GM12878 (cell line): ENCODE results near the gene LCLAT1. TPM values are rescaled to one million over a fixed set of nuclear protein-coding genes. Genes with fewer than 3 reads are reported as not detected.

Experiments used
- ATAC-seq: fragments of 200-7000 bp; cut with Tn5 transposase; 3 replicates; pipeline ENCODE4 v1.9.1; 2020; ENCODE audit warnings: mild to moderate bottlenecking, moderate library complexity
- BruUV-seq: library from RNA; stranded (reverse); fragments of 400-500 nt; replicated peaks from 2 replicates; lab custom pipeline; 2021; lab: Mats Ljungman, UMichigan
- CTCF ChIA-PET: fragments of 300-600 bp; sonication (Branson Sonifier 250); formaldehyde crosslinking; extraction: SDS; loops from one replicate; lab custom pipeline; 2021; ENCODE audit warnings: inconsistent platforms; lab: Yijun Ruan, JAX
- POLR2A ChIA-PET: fragments of 350-600 bp; formaldehyde crosslinking; extraction: SDS; loops from one replicate; lab custom pipeline; 2021; ENCODE audit warnings: inconsistent platforms; lab: Charles Lee
- RAD21 ChIA-PET: fragments of 300-600 bp; sonication (Branson Sonifier 250); formaldehyde crosslinking; loops from one replicate; lab custom pipeline; 2023; ENCODE audit warnings: antibody characterized with exemption; ENCODE audit not compliant: unreplicated experiment; lab: Charles Lee
- SMC1A ChIA-PET: fragments of 300-600 bp; sonication (Branson Sonifier 250); formaldehyde crosslinking; loops from one replicate; lab custom pipeline; 2023; ENCODE audit not compliant: unreplicated experiment, uncharacterized antibody; lab: Charles Lee
- DNase-seq: peaks from one replicate; pipeline ENCODE4 v3.0.0-alpha.2; 2011; ENCODE audit warnings: low read depth, low spot score
- FAIRE-seq: peaks from 3 replicates; lab custom pipeline; 2011; peaks lifted over from hg19 to GRCh38; lab: Jason Lieb, UNC
- H2AFZ ChIP-seq: 2 replicates; pipeline ENCODE4 v1.6.0; 2011; ENCODE audit warnings: low read depth, low read length, control low read depth; ENCODE audit not compliant: control insufficient read depth
- H3K27ac ChIP-seq: 2 replicates; pipeline ENCODE4 v1.5.1; 2011; ENCODE audit warnings: control low read depth; ENCODE audit not compliant: control insufficient read depth, insufficient read depth
- H3K27me3 ChIP-seq, 2 experiments: replicated peaks in 1 of 2; 2 replicates each; pipeline versions ENCODE4 v1.6.0 to v1.6.1; 2011; ENCODE audit warnings: low read length in 1 of 2; ENCODE audit not compliant: control insufficient read depth in 2 of 2, insufficient read depth in 2 of 2
- H3K36me3 ChIP-seq, 2 experiments: 2 replicates each; pipeline ENCODE4 v1.5.1; 2011; ENCODE audit warnings: low read length in 1 of 2; ENCODE audit not compliant: control insufficient read depth in 2 of 2, insufficient read depth in 2 of 2
- H3K4me1 ChIP-seq: 2 replicates; pipeline ENCODE4 v1.6.1; 2011; ENCODE audit warnings: mild to moderate bottlenecking, low read length, moderate library complexity, mixed read lengths; ENCODE audit not compliant: control insufficient read depth, insufficient read depth
- H3K4me2 ChIP-seq: 2 replicates; pipeline ENCODE4 v1.6.0; 2011; ENCODE audit warnings: control low read depth; ENCODE audit not compliant: control insufficient read depth, insufficient read depth
- H3K4me3 ChIP-seq: fragments of 200-600 bp; sonication (generic); 2 replicates; pipeline ENCODE4 v1.5.1; 2016
- H3K79me2 ChIP-seq: 2 replicates; pipeline ENCODE4 v1.6.0; 2011; ENCODE audit warnings: low read length; ENCODE audit not compliant: control insufficient read depth, insufficient read depth
- H3K9ac ChIP-seq: 2 replicates; pipeline ENCODE4 v1.8.0; 2011; ENCODE audit warnings: low read length, control low read depth, mixed read lengths; ENCODE audit not compliant: control insufficient read depth, insufficient read depth
- H3K9me3 ChIP-seq: replicated peaks from 3 replicates; pipeline ENCODE4 v1.5.1; 2011; ENCODE audit warnings: mild to moderate bottlenecking, low read length; ENCODE audit not compliant: control insufficient read depth, insufficient read depth
- H4K20me1 ChIP-seq: 2 replicates; pipeline ENCODE4 v1.6.0; 2011; ENCODE audit not compliant: control insufficient read depth, insufficient read depth
- ASH2L ChIP-seq: fragments of 300-600, 200-600 bp; sonication (generic); IDR thresholded peaks from 2 replicates; pipeline ENCODE4 v1.6.1; 2017; ENCODE audit warnings: low read depth, mild to moderate bottlenecking, borderline replicate concordance
- EED ChIP-seq: sonication (generic); IDR thresholded peaks from 2 replicates; pipeline ENCODE4 v1.6.1; 2016; ENCODE audit warnings: antibody characterized with exemption, low read depth
- FOXM1 ChIP-seq: IDR thresholded peaks from 2 replicates; pipeline ENCODE4 v1.6.1; 2012; ENCODE audit warnings: low read depth, mild to moderate bottlenecking, inconsistent platforms, low read length, moderate library complexity
- LARP7 ChIP-seq: fragments of 450-650 bp; IDR thresholded peaks from 2 replicates; pipeline ENCODE4 v1.6.1; 2017; ENCODE audit warnings: mild to moderate bottlenecking
- PML ChIP-seq: IDR thresholded peaks from 2 replicates; pipeline ENCODE4 v1.6.1; 2012; ENCODE audit warnings: low read length, inconsistent platforms
- POLR2A ChIP-seq: IDR thresholded peaks from 2 replicates; pipeline ENCODE4 v1.6.1; 2011; ENCODE audit warnings: low read depth, mild to moderate bottlenecking, low read length
- WGBS: methylation state at CpG from one replicate; pipeline ENCODE4 v1.1.6; 2016; ENCODE audit warnings: low lambda C conversion rate; ENCODE audit not compliant: insufficient replicate concordance, insufficient coverage; ENCODE audit errors: missing lambda C conversion rate; 5-methylcytosine and 5-hydroxymethylcytosine counted together
- in situ Hi-C: fragments of 300-500 bp; cut with MboI; formaldehyde crosslinking; loops from 9 replicates; pipeline ENCODE4 v1.14.3; 2018; ENCODE audit warnings: mixed read lengths
- intact Hi-C: fragments of 100-400 bp; cut with micrococcal nuclease; formaldehyde crosslinking; loops from one replicate; pipeline ENCODE4 v1.14.2; 2022; ENCODE audit not compliant: unreplicated experiment
- polyA plus RNA-seq, 11 experiments: library from polyadenylated mRNA; depleted of rRNA in 4 of 11; unstranded in 6 of 11; stranded (reverse) in 5 of 11; fragments of >200 nt; fragmentation: Nextera tagmentation in 4 of 11; fragmentation: Illumina TruSeq in 1 of 11; extraction: Ambion mirVana in 4 of 11; extraction: Trizol in 1 of 11; gene quantifications; 1 replicate in 1 of 11; 2 replicates in 10 of 11; pipeline versions ENCODE4 v1.2.1 to v1.2.3, GENCODE V29; 2011 to 2016; ENCODE audit warnings: inconsistent platforms in 2 of 11, missing spikeins in 2 of 11, low read depth in 1 of 11
- total RNA-seq, 4 experiments: library from RNA; depleted of rRNA in 3 of 4; stranded (reverse); fragments of >200 nt in 3 of 4; fragmentation: Illumina TruSeq in 1 of 4; extraction: Trizol in 1 of 4; gene quantifications; 2 replicates each; pipeline versions ENCODE4 v1.2.1 to v1.2.3, GENCODE V29; 2013 to 2021
- TF ChIP-seq, protein P1 (sequence below): IDR thresholded peaks from 2 replicates; pipeline ENCODE4 v1.6.1; 2012; ENCODE audit warnings: low read depth, low read length, improper control_type of control experiment
- TF ChIP-seq, protein P2 (sequence below): fragments of 450-650 bp; IDR thresholded peaks from 2 replicates; pipeline ENCODE4 v1.6.1; 2018; ENCODE audit warnings: mild to moderate bottlenecking, low read depth, moderate library complexity; ENCODE audit not compliant: partially characterized antibody

LCLAT1 gene
- total and polyA plus RNA-seq, 10 of the 15 experiments (the other 5 are each of a cell fraction or from before 2014, with no cell fraction given), result 8.1 to 33.0 (median 15.9) TPM

DNA sequence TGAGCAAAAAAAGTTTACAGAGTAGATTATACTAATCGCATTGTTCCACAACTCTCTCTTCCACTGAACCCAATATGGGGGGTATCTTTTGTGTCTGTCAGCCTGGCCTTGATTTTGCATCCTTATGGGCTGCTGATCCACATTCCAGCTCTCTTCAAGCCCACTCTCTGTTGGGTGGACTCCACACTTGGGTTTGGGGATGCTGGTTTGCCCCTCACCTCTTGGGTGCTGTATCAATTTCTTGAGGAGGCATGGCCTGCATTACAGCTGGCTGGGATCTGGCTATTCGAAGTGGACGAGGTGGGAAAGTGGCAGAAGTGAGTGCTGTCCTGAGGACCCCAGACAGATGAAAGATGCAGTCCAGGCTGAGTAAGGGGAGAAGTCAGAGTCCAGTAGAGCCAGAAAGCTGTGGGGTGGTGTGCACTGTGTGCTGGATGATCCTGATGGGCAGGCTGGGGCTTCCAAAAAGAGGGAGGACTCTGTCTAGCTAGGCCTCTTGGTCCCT is 218.8 kb downstream of the LCLAT1 start:
- RAD21 ChIA-PET, result no interaction called here
- DNase-seq, result no peak
- FAIRE-seq, result no peak
- Histone ChIP-seq H3K27ac (peak overlapping the region; percentile 52), H4K20me1 (no peaks in the 10 kb centered on the region), H3K79me2 (no peaks in the 10 kb centered on the region), H3K27me3 (no peaks in the 10 kb centered on the region), H3K4me1 (no peaks in the 10 kb centered on the region), H3K9me3 (peaks cover 14% of the 10 kb centered on the region), H2AFZ (no peak overlapping the region), H3K9ac (no peak overlapping the region)
- POLR2A ChIA-PET, result no interaction called here
- 88% methylated on average over 3 of the region's 3 CpGs for WGBS
- in situ Hi-C loops, result no loop called here
- SMC1A ChIA-PET, result interaction anchor here (0.9 to 1.4 kb wide), 4 partner anchors 185 to 502 kb away, joined by 4 read pairs; no protein-coding TSS in a partner anchor
- TF ChIP-seq, protein P1, sequence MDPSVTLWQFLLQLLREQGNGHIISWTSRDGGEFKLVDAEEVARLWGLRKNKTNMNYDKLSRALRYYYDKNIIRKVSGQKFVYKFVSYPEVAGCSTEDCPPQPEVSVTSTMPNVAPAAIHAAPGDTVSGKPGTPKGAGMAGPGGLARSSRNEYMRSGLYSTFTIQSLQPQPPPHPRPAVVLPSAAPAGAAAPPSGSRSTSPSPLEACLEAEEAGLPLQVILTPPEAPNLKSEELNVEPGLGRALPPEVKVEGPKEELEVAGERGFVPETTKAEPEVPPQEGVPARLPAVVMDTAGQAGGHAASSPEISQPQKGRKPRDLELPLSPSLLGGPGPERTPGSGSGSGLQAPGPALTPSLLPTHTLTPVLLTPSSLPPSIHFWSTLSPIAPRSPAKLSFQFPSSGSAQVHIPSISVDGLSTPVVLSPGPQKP, result no peak
- TF ChIP-seq LARP7 (no peak), POLR2A (no peak), ASH2L (no peak), FOXM1 (no peak), PML (no peak), EED (no peak)
- TF ChIP-seq, protein P2, sequence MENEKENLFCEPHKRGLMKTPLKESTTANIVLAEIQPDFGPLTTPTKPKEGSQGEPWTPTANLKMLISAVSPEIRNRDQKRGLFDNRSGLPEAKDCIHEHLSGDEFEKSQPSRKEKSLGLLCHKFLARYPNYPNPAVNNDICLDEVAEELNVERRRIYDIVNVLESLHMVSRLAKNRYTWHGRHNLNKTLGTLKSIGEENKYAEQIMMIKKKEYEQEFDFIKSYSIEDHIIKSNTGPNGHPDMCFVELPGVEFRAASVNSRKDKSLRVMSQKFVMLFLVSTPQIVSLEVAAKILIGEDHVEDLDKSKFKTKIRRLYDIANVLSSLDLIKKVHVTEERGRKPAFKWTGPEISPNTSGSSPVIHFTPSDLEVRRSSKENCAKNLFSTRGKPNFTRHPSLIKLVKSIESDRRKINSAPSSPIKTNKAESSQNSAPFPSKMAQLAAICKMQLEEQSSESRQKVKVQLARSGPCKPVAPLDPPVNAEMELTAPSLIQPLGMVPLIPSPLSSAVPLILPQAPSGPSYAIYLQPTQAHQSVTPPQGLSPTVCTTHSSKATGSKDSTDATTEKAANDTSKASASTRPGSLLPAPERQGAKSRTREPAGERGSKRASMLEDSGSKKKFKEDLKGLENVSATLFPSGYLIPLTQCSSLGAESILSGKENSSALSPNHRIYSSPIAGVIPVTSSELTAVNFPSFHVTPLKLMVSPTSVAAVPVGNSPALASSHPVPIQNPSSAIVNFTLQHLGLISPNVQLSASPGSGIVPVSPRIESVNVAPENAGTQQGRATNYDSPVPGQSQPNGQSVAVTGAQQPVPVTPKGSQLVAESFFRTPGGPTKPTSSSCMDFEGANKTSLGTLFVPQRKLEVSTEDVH, result no peak
- TF ChIP-seq, all 136 proteins: peak for 0
- H3K4me2 ChIP-seq, result no peak overlapping the region
- H3K4me3 ChIP-seq, result no peak overlapping the region
- H3K36me3 ChIP-seq, result no peaks in the 10 kb centered on the region
- BruUV-seq, result no TSS peak
- intact Hi-C loops, result no loop called here
- no peak for ATAC-seq
- CTCF ChIA-PET, result interaction anchor here (0.7 to 2.4 kb wide), 3 partner anchors 46 to 457 kb away, joined by 3 to 10 read pairs (median 3); partner anchors contain the start of gene LCLAT1
